ENCODE data around the gene PDE11A.

The PDE11A gene

GRCh38 chr2:177676636-177677035, 395.9 kb downstream of the PDE11A start:
- DNase-seq (ENCODE audit: insufficient read length, low spot score) (no peak), FAIRE-seq (no peak)

- DNase-seq (ENCODE audit: insufficient read length, low spot score) (no peak), FAIRE-seq (no peak)
These were observed 396.8 kb downstream of the PDE11A start for GRCh38 chr2:177675825-177676224.

- FAIRE-seq (no peak), DNase-seq (ENCODE audit: insufficient read length, low spot score) (no peak)
These were observed 397.2 kb downstream of the PDE11A start for GRCh38 chr2:177675350-177675821.

GRCh38 chr2:177673602-177674595, 398.7 kb downstream of the PDE11A start:
- no peak for FAIRE-seq
- DNase-seq (ENCODE audit: insufficient read length, low spot score), result no peak

- FAIRE-seq (no peak), DNase-seq (ENCODE audit: insufficient read length, low spot score) (no peak)
These were observed 400.9 kb downstream of the PDE11A start for GRCh38 chr2:177671662-177672061.

- no peak for DNase-seq (ENCODE audit: insufficient read length, low spot score)
- no peak for FAIRE-seq
These were observed 401.6 kb downstream of the PDE11A start for GRCh38 chr2:177670791-177671535.

GRCh38 chr2:177669625-177670330, 402.8 kb downstream of the PDE11A start:
- no peak for FAIRE-seq
- DNase-seq (ENCODE audit: insufficient read length, low spot score), result no peak

- no peak for FAIRE-seq
- no peak for DNase-seq (ENCODE audit: insufficient read length, low spot score)
These were observed 403.4 kb downstream of the PDE11A start for GRCh38 chr2:177669201-177669600.

GRCh38 chr2:177668617-177669016, 404.0 kb downstream of the PDE11A start:
- DNase-seq (ENCODE audit: insufficient read length, low spot score) (no peak), FAIRE-seq (no peak)

- FAIRE-seq (no peak), DNase-seq (ENCODE audit: insufficient read length, low spot score) (no peak)
These were observed 405.0 kb downstream of the PDE11A start for GRCh38 chr2:177667626-177668025.

- no peak for FAIRE-seq
- no peak for DNase-seq (ENCODE audit: insufficient read length, low spot score)
These were observed 406.2 kb downstream of the PDE11A start for GRCh38 chr2:177666408-177666807.

GRCh38 chr2:177665948-177666347, 406.6 kb downstream of the PDE11A start:
- DNase-seq (ENCODE audit: insufficient read length, low spot score) (no peak), FAIRE-seq (no peak)

- FAIRE-seq, result no peak
These were observed 407.2 kb downstream of the PDE11A start for GRCh38 chr2:177665328-177665727.

GRCh38 chr2:177662895-177663294, 409.7 kb downstream of the PDE11A start:
- DNase-seq (ENCODE audit: insufficient read length, low spot score) (no peak), FAIRE-seq (no peak)

More at GRCh38 chr2:177665328-177665727, 407.2 kb downstream of the PDE11A start:
- DNase-seq (ENCODE audit: insufficient read length, low spot score), result no peak

GRCh38 chr2:177660742-177661141, 411.8 kb downstream of the PDE11A start:
- FAIRE-seq (no peak), DNase-seq (ENCODE audit: insufficient read length, low spot score) (no peak)

GRCh38 chr2:177658309-177658708, 414.3 kb downstream of the PDE11A start:
- DNase-seq (ENCODE audit: insufficient read length, low spot score) (no peak), FAIRE-seq (no peak)

- DNase-seq (ENCODE audit: insufficient read length, low spot score), result no peak
- peak; percentile 4 for FAIRE-seq
These were observed 420.7 kb downstream of the PDE11A start for GRCh38 chr2:177651833-177652232.

- DNase-seq (ENCODE audit: insufficient read length, low spot score) (no peak), FAIRE-seq (no peak)
These were observed 422.7 kb downstream of the PDE11A start for GRCh38 chr2:177649568-177650518.

- DNase-seq (ENCODE audit: insufficient read length, low spot score), result no peak
- no peak for FAIRE-seq
These were observed 425.8 kb downstream of the PDE11A start for GRCh38 chr2:177646791-177647190.

GRCh38 chr2:177646241-177646640, 426.3 kb downstream of the PDE11A start:
- no peak for DNase-seq (ENCODE audit: insufficient read length, low spot score)
- FAIRE-seq, result no peak

Data from HTR-8/SVneo (cell line).